Stimulated activated CD4-positive, alpha-beta T cell treated with anti-CD3 and anti-CD28 coated beads, Interleukin-15, amount 100 ng/mL, for 24 hours (primary cell): ENCODE measurements around the gene PHLDA3.
"Not testable (repeated sequence)": the region's sequence is repeated elsewhere in the genome, so short reads cannot be mapped to it uniquely, and the experiment has no call there.

ENCODE experiments used
- DNase-seq: peaks from one replicate; pipeline ENCODE4 v3.0.0-alpha.2; 2020

The PHLDA3 gene

GRCh38 chr1:201503397-201504176 is 34.6 kb upstream of the PHLDA3 start:
- no peak for DNase-seq

DNA sequence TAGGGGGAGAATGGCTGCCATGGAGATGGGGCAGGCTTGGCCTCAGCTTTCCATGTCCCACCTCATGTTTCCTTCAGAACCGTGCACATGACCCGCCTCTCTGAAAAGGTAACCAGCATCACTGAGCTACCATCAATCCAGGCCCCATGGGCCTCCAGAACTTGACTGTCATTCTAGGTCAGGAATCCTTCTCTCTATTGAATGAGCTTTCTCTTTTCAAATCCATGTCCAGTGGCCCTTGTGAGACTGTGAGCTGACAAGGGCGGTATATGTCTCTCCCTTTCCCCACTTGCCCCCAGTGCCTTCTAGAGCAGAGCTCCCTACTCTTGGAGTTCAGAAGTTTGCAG is 33.5 kb upstream of the PHLDA3 start:
- DNase-seq, result no peak

DNA sequence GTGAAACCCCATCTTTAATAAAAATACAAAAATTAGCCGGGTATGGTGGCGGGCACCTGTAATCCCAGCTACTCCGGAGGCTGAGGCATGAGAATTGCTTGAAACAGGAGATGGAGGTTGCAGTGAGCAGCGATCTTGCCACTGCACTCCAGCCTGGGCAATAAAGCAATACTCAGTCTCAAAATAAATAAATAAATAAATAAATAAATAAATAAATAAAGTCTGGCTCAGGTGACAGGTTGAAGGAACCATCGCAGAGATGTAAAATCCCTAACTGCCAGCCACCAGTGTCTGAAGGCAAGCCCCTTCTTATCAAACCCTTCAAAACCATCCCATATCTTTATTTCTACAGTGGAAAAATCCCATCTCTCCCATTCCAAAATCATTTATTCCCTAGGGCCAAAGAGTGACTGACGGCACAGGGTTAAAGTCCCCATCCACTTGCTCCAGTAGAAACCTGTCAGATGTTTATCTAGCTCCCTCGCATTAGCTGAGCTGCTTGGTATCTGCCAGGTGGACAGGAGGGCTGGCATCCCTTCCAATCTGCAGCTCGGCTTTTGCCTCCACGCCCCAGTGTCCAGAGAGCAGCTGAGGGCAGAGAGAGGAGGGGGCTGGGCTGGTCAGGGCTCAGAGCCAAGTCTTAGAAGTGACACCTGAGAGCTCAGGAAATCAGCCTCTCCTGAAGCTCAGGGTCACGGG is 33.0 kb upstream of the PHLDA3 start:
- no peak for DNase-seq

DNA sequence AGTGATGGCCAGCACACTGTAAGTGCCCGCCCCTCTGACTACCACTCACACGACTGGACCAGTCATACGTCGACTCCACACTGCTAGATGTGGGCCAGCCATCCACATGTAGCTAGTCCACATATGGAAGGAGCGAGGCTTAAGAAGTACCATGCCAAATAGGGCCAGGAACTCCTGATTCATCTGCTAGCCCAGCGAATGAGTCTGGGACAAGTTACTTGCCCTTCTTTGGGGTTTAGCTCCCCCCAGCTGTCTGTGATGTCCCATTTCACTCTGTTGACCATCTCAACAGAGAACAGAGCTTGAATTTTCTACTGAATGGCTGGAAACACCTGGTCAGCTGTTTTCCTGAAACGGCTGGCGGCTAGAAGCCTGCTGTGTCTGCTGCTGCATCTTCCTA is 32.2 kb upstream of the PHLDA3 start:
- no peak for DNase-seq

DNA sequence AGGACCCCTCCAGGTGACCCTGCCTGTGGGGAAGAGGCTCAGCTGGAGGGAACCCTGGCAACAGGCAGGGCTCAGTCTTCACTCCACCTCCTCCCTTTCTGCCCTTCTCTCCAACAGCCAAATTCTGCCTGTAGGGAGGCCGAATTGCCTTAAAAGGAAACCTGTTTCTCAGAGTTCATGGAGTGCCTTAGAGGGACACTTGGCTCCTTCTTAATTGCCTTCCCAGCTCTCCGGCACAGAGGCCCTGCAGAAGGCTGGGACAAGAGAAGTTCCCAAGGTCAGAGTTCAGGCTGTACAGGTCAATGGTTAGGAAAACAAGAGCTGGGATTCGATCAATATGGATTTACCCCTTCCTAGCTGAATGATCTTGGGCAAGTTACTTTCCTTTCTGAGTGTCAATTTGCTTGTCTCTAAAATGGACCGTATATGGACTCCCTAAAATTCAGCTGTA is 31.7 kb upstream of the PHLDA3 start:
- DNase-seq, result no peak

DNA sequence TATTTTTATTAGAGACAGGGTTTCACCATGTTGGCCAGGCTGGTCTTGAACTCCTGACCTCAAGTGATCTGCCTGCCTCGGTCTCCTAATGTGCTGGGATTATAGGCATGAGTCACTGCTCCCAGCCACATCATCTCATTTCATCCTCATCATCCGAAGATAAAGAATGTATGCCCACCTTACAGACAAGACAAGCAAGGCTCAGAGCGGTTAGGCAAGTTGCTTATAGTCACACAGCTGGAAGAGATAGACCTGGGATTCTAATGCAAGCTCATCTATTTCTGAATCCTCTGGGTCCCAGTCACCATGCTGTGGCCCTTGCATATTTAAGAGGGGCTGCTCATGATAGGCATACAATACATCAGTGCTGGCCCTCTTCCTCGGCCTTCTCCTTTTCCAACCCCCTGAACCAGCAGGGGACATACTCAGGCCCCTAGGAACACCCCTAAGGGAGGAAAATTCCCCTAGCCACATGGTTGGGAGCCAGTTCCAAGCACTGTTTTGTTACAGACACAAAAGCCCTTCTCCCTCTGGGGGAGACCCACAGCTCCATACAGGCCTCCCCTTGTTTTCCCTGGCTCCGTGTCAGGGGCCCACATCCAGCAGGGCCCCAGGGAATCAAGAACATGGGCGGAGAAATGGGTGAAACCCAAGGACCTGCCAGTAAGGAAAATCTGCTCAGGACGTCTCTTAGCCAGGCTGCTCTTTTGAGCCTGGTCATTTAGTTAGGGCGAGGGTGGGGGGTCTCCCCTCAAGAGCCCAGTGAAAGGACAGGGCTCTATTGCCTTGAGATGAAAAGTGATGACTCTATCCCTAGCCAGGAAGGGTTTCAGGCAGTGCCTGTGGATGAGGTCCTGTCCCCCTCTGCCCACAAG is 31.0 kb upstream of the PHLDA3 start:
- DNase-seq, result no peak

- no peak for DNase-seq
Observed at GRCh38 chr1:201499191-201499590, 30.2 kb upstream of the PHLDA3 start.

GRCh38 chr1:201498621-201499020 is 29.6 kb upstream of the PHLDA3 start:
- no peak for DNase-seq

DNA sequence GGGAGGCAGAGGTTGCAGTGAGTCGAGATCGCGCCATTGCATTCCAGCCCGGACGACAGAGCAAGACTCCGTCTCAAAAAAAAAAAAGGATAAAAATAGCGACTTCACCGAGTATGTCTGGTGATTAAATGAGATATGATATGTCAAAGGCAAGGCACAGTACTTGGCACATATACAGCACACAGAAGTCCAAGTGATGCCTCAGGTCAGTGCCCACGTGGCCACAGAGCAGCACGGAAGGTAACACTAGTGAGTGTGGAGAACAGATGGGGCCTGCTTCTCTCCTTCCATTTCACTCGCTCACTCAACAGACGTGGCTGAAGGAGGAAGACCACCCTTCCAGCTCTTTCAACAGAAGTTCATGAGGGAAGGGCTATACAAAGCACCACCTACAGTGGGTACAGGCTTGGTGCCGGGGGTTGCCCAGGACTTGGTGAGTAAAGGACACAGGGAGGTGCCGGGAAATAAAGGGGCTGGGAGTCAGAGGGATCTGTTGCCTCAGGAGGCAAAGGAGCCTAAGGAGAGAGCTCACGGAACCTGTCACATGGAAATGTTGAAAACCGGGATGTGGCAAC is 29.0 kb upstream of the PHLDA3 start:
- no peak for DNase-seq

GRCh38 chr1:201496296-201496690 is 27.3 kb upstream of the PHLDA3 start:
- no peak for DNase-seq

GRCh38 chr1:201495551-201496295 is 26.7 kb upstream of the PHLDA3 start:
- no peak for DNase-seq

DNA sequence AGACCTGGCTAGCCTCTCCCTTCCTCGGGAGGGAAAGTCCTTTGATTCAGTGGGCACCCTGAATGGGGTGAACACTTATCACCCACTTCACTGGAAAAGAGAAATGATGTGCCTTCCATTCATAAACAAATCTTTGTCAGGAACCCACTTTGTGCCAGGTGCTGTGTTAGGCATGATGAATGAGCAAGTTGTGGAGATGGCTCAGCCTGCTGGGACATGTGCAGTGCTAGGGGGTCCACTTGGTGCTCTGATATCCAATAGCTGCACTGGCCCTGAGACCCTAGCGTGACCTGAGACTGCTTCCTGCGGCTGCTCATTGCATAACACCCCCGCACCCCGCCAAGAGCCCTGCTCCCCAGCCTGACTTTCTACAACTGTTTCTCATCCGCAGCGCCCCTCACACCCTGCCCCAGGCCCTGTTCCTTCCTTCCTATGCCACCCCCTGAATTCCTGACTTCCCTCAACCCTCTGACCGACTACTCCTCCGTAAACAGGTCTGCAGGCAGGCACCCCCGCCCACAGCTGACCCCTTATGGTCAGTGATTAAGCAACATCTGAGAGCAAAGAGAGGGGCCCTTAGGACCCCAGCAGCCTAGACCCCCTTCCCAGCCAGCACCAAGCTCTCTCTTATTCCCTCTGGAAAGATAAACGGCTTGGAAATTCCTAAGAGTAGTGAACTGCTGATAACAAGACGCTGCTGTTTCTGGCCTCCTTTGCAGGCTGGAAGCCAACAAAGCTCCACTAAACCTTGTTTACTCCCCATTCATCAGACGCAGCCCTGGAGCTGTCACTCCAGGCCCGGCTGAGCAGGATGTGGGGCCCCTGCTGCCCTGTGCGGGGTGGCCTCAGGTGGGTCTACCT is 25.0 kb upstream of the PHLDA3 start:
- no peak for DNase-seq

DNA sequence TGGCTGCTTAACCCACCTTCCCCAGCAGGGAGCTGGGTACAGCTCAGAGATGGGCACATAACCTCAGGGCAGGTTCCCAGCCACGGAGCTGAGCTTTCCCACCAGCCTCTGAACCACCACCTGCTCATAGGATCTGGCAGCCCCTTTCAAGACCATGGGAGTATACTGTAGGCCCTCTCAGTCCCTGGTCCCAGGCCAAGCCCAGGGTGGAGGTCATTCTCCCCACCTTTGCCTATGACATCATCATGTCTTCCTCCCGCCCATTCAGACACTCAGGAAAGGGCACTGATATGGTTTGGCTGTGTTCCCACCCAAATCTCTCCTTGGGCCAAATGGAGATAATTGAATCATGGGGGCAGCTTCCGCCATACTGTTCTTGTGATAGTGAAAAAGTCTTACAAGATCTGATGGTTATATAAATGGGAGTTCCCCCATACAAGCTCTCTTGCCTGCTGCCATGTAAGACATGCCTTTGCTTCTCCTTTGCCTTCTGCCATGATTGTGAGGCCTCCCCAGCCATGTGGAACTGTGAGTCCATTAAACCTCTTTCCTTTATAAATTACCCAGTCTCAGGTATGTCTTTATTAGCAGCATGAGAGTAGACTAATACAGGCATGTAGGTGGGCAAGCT is 24.2 kb upstream of the PHLDA3 start:
- not testable (repeated sequence) for DNase-seq

- no peak for DNase-seq
Observed at GRCh38 chr1:201491896-201492511, 23.0 kb upstream of the PHLDA3 start.

- no peak for DNase-seq
Observed at GRCh38 chr1:201490708-201491131, 21.7 kb upstream of the PHLDA3 start.

DNA sequence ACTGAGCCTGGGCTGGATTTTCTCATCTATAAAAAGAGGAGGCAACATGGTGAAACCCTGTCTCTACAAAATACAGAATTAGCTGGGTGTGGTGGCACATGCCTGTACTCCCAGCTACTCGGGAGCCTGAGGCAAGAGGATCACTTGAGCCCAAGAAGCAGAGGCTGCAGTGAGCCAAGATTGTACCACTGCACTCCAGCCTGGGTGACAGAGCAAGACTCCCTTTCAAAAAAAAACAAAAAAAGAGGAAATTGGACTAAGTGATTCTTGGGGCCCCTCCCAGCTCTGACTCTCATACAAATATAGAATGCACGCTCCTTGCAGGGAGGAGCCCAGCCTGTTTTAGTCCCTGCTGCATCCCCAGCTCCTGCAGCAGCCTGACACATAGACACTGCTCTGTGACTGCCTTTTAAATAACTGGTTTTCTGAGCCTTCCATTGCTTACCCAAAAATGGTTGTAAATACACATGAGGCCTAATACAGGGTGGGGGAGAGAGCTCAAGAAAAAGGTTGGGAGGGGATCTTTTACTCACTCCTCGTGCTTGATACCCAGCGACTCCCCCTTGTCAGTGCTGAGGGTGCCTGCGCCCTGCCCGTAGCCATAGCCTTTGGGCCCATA is 20.8 kb upstream of the PHLDA3 start:
- no peak for DNase-seq

- DNase-seq, result no peak
Observed at GRCh38 chr1:201488830-201489589, 20.0 kb upstream of the PHLDA3 start.

- no peak for DNase-seq
Observed at GRCh38 chr1:201487742-201488141, 18.8 kb upstream of the PHLDA3 start.

- no peak for DNase-seq
Observed at GRCh38 chr1:201486187-201486586, 17.2 kb upstream of the PHLDA3 start.
